Muscle of arm (tissue), 12 donors: ENCODE measurements around the gene ARID1B. TPM values are rescaled to one million over a fixed set of nuclear protein-coding genes. Genes with fewer than 3 reads are reported as not detected.

Experiments used
- DNase-seq: peaks from one replicate; pipeline ENCODE4 v3.0.0-alpha.2; 2013
- polyA plus RNA-seq, 12 donors: library from polyadenylated mRNA; unstranded; fragments of 120-200 nt; gene quantifications; one replicate each; pipeline ENCODE4 v1.2.1, GENCODE V29; 2013; ENCODE audit not compliant: insufficient read length in 12 of 12

The ARID1B gene
- polyA plus RNA-seq, 12 donors: 54.3 to 377 (median 68.6) TPM

GRCh38 chr6:156985309-156985708, 208.1 kb downstream of the ARID1B start:
- DNase-seq: no peak

- no peak for DNase-seq
Observed at GRCh38 chr6:156988276-156989158, 211.3 kb downstream of the ARID1B start.

- no peak for DNase-seq
Observed at GRCh38 chr6:156989159-156989806, 212.1 kb downstream of the ARID1B start.

GRCh38 chr6:156992020-156992804, 215.0 kb downstream of the ARID1B start:
- DNase-seq: no peak

- DNase-seq: no peak
Observed at GRCh38 chr6:156993713-156994112, 216.5 kb downstream of the ARID1B start.

GRCh38 chr6:156994215-156995076, 217.3 kb downstream of the ARID1B start:
- DNase-seq: no peak

- no peak for DNase-seq
Observed at GRCh38 chr6:156995502-156995901, 218.3 kb downstream of the ARID1B start.

GRCh38 chr6:156996265-156996664, 219.1 kb downstream of the ARID1B start:
- DNase-seq: no peak

GRCh38 chr6:156998794-156999330, 221.7 kb downstream of the ARID1B start:
- no peak for DNase-seq

GRCh38 chr6:156999762-157000161, 222.6 kb downstream of the ARID1B start:
- no peak for DNase-seq

GRCh38 chr6:157001716-157002115, 224.5 kb downstream of the ARID1B start:
- DNase-seq: no peak

GRCh38 chr6:157002774-157003173, 225.6 kb downstream of the ARID1B start:
- DNase-seq: no peak

- no peak for DNase-seq
Observed at GRCh38 chr6:157005940-157006339, 228.8 kb downstream of the ARID1B start.

- no peak for DNase-seq
Observed at GRCh38 chr6:157008568-157008967, 231.4 kb downstream of the ARID1B start.

- DNase-seq: no peak
Observed at GRCh38 chr6:157012355-157012754, 235.2 kb downstream of the ARID1B start.

GRCh38 chr6:157013649-157014304, 236.6 kb downstream of the ARID1B start:
- no peak for DNase-seq

- no peak for DNase-seq
Observed at GRCh38 chr6:157014871-157015270, 237.7 kb downstream of the ARID1B start.

- no peak for DNase-seq
Observed at GRCh38 chr6:157017022-157017421, 239.8 kb downstream of the ARID1B start.

GRCh38 chr6:157017861-157018260, 240.7 kb downstream of the ARID1B start:
- DNase-seq: no peak

- no peak for DNase-seq
Observed at GRCh38 chr6:157019115-157019641, 242.0 kb downstream of the ARID1B start.
